Measurements from ENCODE around the gene PRR14.

PRR14 gene

GRCh38 chr16:30660424-30661261 lies 9.9 kb downstream of the PRR14 start:
- no peak for DNase-seq

GRCh38 chr16:30662449-30662848 lies 11.7 kb downstream of the PRR14 start:
- DNase-seq, result no peak

GRCh38 chr16:30663038-30663437 lies 12.3 kb downstream of the PRR14 start:
- no peak for DNase-seq

- DNase-seq, result no peak
Observed at GRCh38 chr16:30663820-30664219, 13.1 kb downstream of the PRR14 start.

- no peak for DNase-seq
Observed at GRCh38 chr16:30664616-30665109, 13.9 kb downstream of the PRR14 start.

GRCh38 chr16:30665155-30665829 lies 14.5 kb downstream of the PRR14 start:
- DNase-seq, result no peak

GRCh38 chr16:30665830-30666190 lies 15.1 kb downstream of the PRR14 start:
- DNase-seq, result no peak

- DNase-seq, result no peak
Observed at GRCh38 chr16:30666681-30667080, 15.9 kb downstream of the PRR14 start.

- no peak for DNase-seq
Observed at GRCh38 chr16:30667361-30667905, 16.7 kb downstream of the PRR14 start.

- no peak for DNase-seq
Observed at GRCh38 chr16:30668393-30668792, 17.6 kb downstream of the PRR14 start.

GRCh38 chr16:30669026-30669902 lies 18.5 kb downstream of the PRR14 start:
- DNase-seq, result no peak

GRCh38 chr16:30669903-30670824 lies 19.4 kb downstream of the PRR14 start:
- no peak for DNase-seq

- DNase-seq, result no peak
Observed at GRCh38 chr16:30675143-30675542, 24.4 kb downstream of the PRR14 start.

GRCh38 chr16:30677931-30678585 lies 27.3 kb downstream of the PRR14 start:
- no peak for DNase-seq

GRCh38 chr16:30678586-30678970 lies 27.8 kb downstream of the PRR14 start:
- DNase-seq, result no peak

- no peak for DNase-seq
Observed at GRCh38 chr16:30680326-30680725, 29.6 kb downstream of the PRR14 start.

GRCh38 chr16:30688701-30689100 lies 37.9 kb downstream of the PRR14 start:
- no peak for DNase-seq

GRCh38 chr16:30691907-30692306 lies 41.1 kb downstream of the PRR14 start:
- DNase-seq, result no peak

- no peak for DNase-seq
Observed at GRCh38 chr16:30692396-30693064, 41.8 kb downstream of the PRR14 start.

GRCh38 chr16:30694926-30695693 lies 44.4 kb downstream of the PRR14 start:
- DNase-seq, result no peak

All from NCI-H1417 (cell line).